ENCODE results near the gene BAHD1.
"Not testable (repeated sequence)": the region's sequence is repeated elsewhere in the genome, so short reads cannot be mapped to it uniquely, and the experiment has no call there.

The BAHD1 gene

GRCh38 chr15:40444736-40445135 is 4.0 kb downstream of the BAHD1 start:
- H3K4me3 ChIP-seq (ENCODE audit: low read length) = no peak overlapping the region
- peaks cover 43% of the 10 kb centered on the region for H3K4me1 ChIP-seq (ENCODE audit: insufficient read depth, low read length)
- H3K27me3 ChIP-seq (ENCODE audit: insufficient read depth, low read length) = no peaks in the 10 kb centered on the region
- no peaks in the 10 kb centered on the region for H3K9me3 ChIP-seq (ENCODE audit: low read length)
- no peak overlapping the region for H2AFZ ChIP-seq (ENCODE audit: low read depth, low read length)
- H3K36me3 ChIP-seq (ENCODE audit: insufficient read depth, low read length) = no peaks in the 10 kb centered on the region

DNA sequence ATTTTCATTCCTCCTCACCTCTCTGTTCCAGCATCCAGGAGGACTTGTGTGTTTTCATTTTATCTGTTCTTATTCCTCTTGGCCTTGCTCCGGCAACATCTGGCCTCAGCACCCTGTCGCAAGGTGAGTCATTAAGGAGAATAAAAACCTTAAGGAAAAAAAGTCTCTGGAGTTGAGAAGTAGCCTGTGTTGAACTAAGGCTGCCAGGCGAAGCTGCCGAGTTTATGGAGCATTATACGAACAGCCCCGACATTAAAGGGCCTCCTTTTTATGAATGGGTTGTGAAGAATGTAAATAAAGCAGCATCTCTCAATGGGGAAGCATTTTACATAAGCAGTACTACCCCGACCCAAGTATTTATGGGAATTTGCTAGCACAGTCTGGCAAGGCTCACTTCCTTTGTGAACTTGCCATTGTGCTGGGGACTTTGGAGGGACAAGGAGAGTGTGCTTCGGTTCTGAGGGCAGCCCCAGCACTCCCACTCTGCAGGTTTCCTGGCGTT is 4.7 kb downstream of the BAHD1 start:
- Histone ChIP-seq H3K4me1 (ENCODE audit: insufficient read depth, low read length) (peaks cover 39% of the 10 kb centered on the region), H2AFZ (ENCODE audit: low read depth, low read length) (no peak overlapping the region), H3K9me3 (ENCODE audit: low read length) (no peaks in the 10 kb centered on the region), H3K27me3 (ENCODE audit: insufficient read depth, low read length) (no peaks in the 10 kb centered on the region), H3K36me3 (ENCODE audit: insufficient read depth, low read length) (no peaks in the 10 kb centered on the region), H3K4me3 (ENCODE audit: low read length) (no peak overlapping the region)

- peaks cover 39% of the 10 kb centered on the region for H3K4me1 ChIP-seq (ENCODE audit: insufficient read depth, low read length)
- no peaks in the 10 kb centered on the region for H3K27me3 ChIP-seq (ENCODE audit: insufficient read depth, low read length)
- no peaks in the 10 kb centered on the region for H3K36me3 ChIP-seq (ENCODE audit: insufficient read depth, low read length)
- no peak overlapping the region for H2AFZ ChIP-seq (ENCODE audit: low read depth, low read length)
- H3K9me3 ChIP-seq (ENCODE audit: low read length) = no peaks in the 10 kb centered on the region
- no peak overlapping the region for H3K4me3 ChIP-seq (ENCODE audit: low read length)
Observed at GRCh38 chr15:40446144-40446543, 5.4 kb downstream of the BAHD1 start.

GRCh38 chr15:40448354-40448753 is 7.6 kb downstream of the BAHD1 start:
- Histone ChIP-seq H3K36me3 (ENCODE audit: insufficient read depth, low read length) (no peaks in the 10 kb centered on the region), H3K27me3 (ENCODE audit: insufficient read depth, low read length) (no peaks in the 10 kb centered on the region), H3K4me3 (ENCODE audit: low read length) (no peak overlapping the region), H3K9me3 (ENCODE audit: low read length) (no peaks in the 10 kb centered on the region), H2AFZ (ENCODE audit: low read depth, low read length) (no peak overlapping the region), H3K4me1 (ENCODE audit: insufficient read depth, low read length) (peaks cover 28% of the 10 kb centered on the region)

GRCh38 chr15:40449275-40449674 is 8.5 kb downstream of the BAHD1 start:
- Histone ChIP-seq H3K9me3 (ENCODE audit: low read length) (no peaks in the 10 kb centered on the region), H3K36me3 (ENCODE audit: insufficient read depth, low read length) (no peaks in the 10 kb centered on the region), H2AFZ (ENCODE audit: low read depth, low read length) (no peak overlapping the region), H3K4me1 (ENCODE audit: insufficient read depth, low read length) (peaks cover 20% of the 10 kb centered on the region), H3K4me3 (ENCODE audit: low read length) (no peak overlapping the region), H3K27me3 (ENCODE audit: insufficient read depth, low read length) (no peaks in the 10 kb centered on the region)

GRCh38 chr15:40450047-40450446 is 9.3 kb downstream of the BAHD1 start:
- Histone ChIP-seq H3K27me3 (ENCODE audit: insufficient read depth, low read length) (no peaks in the 10 kb centered on the region), H3K4me3 (ENCODE audit: low read length) (no peak overlapping the region), H3K4me1 (ENCODE audit: insufficient read depth, low read length) (peaks cover 12% of the 10 kb centered on the region), H3K36me3 (ENCODE audit: insufficient read depth, low read length) (no peaks in the 10 kb centered on the region), H3K9me3 (ENCODE audit: low read length) (no peaks in the 10 kb centered on the region), H2AFZ (ENCODE audit: low read depth, low read length) (no peak overlapping the region)

- Histone ChIP-seq H3K27me3 (ENCODE audit: insufficient read depth, low read length) (no peaks in the 10 kb centered on the region), H3K9me3 (ENCODE audit: low read length) (no peaks in the 10 kb centered on the region), H3K36me3 (ENCODE audit: insufficient read depth, low read length) (no peaks in the 10 kb centered on the region), H2AFZ (ENCODE audit: low read depth, low read length) (no peak overlapping the region), H3K4me3 (ENCODE audit: low read length) (no peak overlapping the region), H3K4me1 (ENCODE audit: insufficient read depth, low read length) (no peaks in the 10 kb centered on the region)
Observed at GRCh38 chr15:40451527-40452158, 10.9 kb downstream of the BAHD1 start.

GRCh38 chr15:40452296-40453090 is 11.7 kb downstream of the BAHD1 start:
- no peak overlapping the region for H2AFZ ChIP-seq (ENCODE audit: low read depth, low read length)
- H3K27me3 ChIP-seq (ENCODE audit: insufficient read depth, low read length) = no peaks in the 10 kb centered on the region

DNA sequence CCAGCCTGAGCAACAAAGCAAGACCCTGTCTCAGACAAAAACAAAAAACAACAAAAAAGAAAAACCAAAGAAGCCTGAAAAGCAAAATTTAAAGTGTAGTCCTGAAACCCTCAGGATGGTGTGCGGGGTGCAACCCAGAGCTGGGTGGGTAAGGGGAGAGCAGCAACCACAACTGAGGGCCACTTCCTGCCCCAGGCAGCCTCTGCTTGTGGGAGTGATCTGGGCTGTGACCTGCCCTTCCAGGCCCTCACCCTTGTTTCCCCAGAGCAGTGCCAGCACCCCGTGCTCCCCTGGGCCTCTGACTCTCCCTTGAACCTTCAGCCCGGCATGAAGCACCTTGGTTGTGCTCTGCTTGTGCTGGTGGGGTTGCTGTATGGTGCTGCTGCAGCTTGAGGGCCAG is 13.2 kb downstream of the BAHD1 start:
- not testable (repeated sequence) for H2AFZ ChIP-seq (ENCODE audit: low read depth, low read length); H3K27me3 ChIP-seq (ENCODE audit: insufficient read depth, low read length); H3K9me3 ChIP-seq (ENCODE audit: low read length); H3K4me3 ChIP-seq (ENCODE audit: low read length); H3K4me1 ChIP-seq (ENCODE audit: insufficient read depth, low read length)
- peaks cover 10% of the 10 kb centered on the region for H3K36me3 ChIP-seq (ENCODE audit: insufficient read depth, low read length)

More at GRCh38 chr15:40452296-40453090, 11.7 kb downstream of the BAHD1 start:
- H3K4me1 ChIP-seq (ENCODE audit: insufficient read depth, low read length) = no peaks in the 10 kb centered on the region
- no peaks in the 10 kb centered on the region for H3K9me3 ChIP-seq (ENCODE audit: low read length)
- no peaks in the 10 kb centered on the region for H3K36me3 ChIP-seq (ENCODE audit: insufficient read depth, low read length)
- H3K4me3 ChIP-seq (ENCODE audit: low read length) = no peak overlapping the region

GRCh38 chr15:40454904-40455391 is 14.2 kb downstream of the BAHD1 start:
- peaks cover 19% of the 10 kb centered on the region for H3K36me3 ChIP-seq (ENCODE audit: insufficient read depth, low read length)
- H3K4me3 ChIP-seq (ENCODE audit: low read length) = no peak overlapping the region
- H3K9me3 ChIP-seq (ENCODE audit: low read length) = no peaks in the 10 kb centered on the region
- H3K4me1 ChIP-seq (ENCODE audit: insufficient read depth, low read length) = no peaks in the 10 kb centered on the region
- no peaks in the 10 kb centered on the region for H3K27me3 ChIP-seq (ENCODE audit: insufficient read depth, low read length)
- no peak overlapping the region for H2AFZ ChIP-seq (ENCODE audit: low read depth, low read length)

GRCh38 chr15:40456299-40456712 is 15.6 kb downstream of the BAHD1 start:
- peaks cover 29% of the 10 kb centered on the region for H3K36me3 ChIP-seq (ENCODE audit: insufficient read depth, low read length)
- H3K9me3 ChIP-seq (ENCODE audit: low read length) = no peaks in the 10 kb centered on the region
- no peaks in the 10 kb centered on the region for H3K4me1 ChIP-seq (ENCODE audit: insufficient read depth, low read length)
- no peaks in the 10 kb centered on the region for H3K27me3 ChIP-seq (ENCODE audit: insufficient read depth, low read length)
- no peak overlapping the region for H2AFZ ChIP-seq (ENCODE audit: low read depth, low read length)
- H3K4me3 ChIP-seq (ENCODE audit: low read length) = no peak overlapping the region

- H3K4me1 ChIP-seq (ENCODE audit: insufficient read depth, low read length) = no peaks in the 10 kb centered on the region
- peaks cover 33% of the 10 kb centered on the region for H3K36me3 ChIP-seq (ENCODE audit: insufficient read depth, low read length)
- no peak overlapping the region for H2AFZ ChIP-seq (ENCODE audit: low read depth, low read length)
- H3K9me3 ChIP-seq (ENCODE audit: low read length) = no peaks in the 10 kb centered on the region
- no peaks in the 10 kb centered on the region for H3K27me3 ChIP-seq (ENCODE audit: insufficient read depth, low read length)
- H3K4me3 ChIP-seq (ENCODE audit: low read length) = no peak overlapping the region
Observed at GRCh38 chr15:40456738-40457137, 16.0 kb downstream of the BAHD1 start.

- no peaks in the 10 kb centered on the region for H3K4me1 ChIP-seq (ENCODE audit: insufficient read depth, low read length)
- no peaks in the 10 kb centered on the region for H3K27me3 ChIP-seq (ENCODE audit: insufficient read depth, low read length)
- H3K36me3 ChIP-seq (ENCODE audit: insufficient read depth, low read length) = peaks cover 48% of the 10 kb centered on the region
- no peak overlapping the region for H2AFZ ChIP-seq (ENCODE audit: low read depth, low read length)
- no peak overlapping the region for H3K4me3 ChIP-seq (ENCODE audit: low read length)
- no peaks in the 10 kb centered on the region for H3K9me3 ChIP-seq (ENCODE audit: low read length)
Observed at GRCh38 chr15:40458495-40459371, 18.0 kb downstream of the BAHD1 start.
